ENCODE results near the gene GDF9.
"Not testable (repeated sequence)": the region's sequence is repeated elsewhere in the genome, so short reads cannot be mapped to it uniquely, and the experiment has no call there.

Gene GDF9

DNA sequence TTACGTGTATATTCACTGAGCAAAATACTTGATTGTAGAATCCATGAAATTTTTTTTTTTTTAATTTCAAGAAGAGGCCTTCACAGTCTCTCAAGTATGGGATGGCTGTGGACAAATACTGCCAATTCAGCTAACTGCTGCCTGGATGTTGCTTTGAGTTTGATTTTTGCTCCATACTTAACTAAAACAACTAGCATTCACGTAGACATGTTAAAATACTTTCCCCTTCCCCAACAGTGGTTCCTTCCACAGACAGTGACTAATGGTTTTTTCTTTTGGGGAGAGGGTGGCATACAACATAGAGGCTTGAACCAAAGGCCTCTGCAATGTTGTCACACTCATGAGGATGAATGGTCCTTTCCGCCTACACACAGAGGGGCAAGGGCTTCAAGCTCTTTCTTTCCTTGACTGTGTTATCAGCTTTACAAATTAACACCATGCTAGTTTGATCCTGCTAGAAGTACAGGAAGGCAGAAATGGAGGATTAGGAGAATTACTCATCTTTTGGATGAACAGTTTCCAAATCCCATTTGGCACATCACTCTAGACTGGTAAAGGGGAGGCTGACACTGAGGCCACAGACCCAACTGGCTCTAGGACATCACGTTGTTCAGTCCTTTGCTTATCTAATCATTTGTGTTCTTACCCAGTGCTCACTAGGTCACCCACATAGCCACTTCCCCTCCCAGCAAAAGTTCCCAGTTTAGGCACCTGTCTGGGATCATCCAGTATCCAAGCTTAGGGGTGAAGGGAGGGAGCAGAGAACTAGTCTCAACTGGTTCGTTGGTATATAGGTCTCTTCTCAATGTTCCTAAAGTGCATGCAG is 5.4 kb upstream of the GDF9 start:
- Histone ChIP-seq H3K36me3 (ENCODE audit: insufficient read depth, low read length) (peaks cover 35% of the 10 kb centered on the region), H3K27ac (ENCODE audit: low read depth, low read length) (no peak overlapping the region), H3K4me1 (ENCODE audit: insufficient read depth, low read length) (peaks cover 13% of the 10 kb centered on the region)

DNA sequence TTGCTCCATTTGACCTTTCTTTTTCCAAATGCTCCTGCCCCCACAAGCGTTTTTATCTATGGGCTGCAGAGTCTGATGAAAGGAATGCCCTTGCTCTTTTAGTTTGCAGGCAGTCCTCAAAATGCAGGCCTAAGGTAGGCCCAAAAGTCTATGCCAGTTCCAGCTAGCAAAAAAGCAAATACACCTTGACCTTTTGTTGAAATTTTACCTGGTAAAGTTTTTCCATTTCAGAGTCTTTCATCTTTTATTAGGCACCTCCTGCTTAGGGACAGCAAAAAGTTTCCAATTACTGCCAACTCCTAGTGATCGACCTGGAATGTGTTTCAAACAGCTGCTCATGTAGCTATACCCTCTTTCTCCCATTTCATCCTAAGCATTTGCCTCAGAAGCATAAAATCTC is 4.5 kb upstream of the GDF9 start:
- H3K27me3 ChIP-seq (ENCODE audit: control insufficient read depth in 1 of 2, insufficient read depth in 2 of 2, low read length in 2 of 2), result no peaks in the 10 kb centered on the region
- H3K36me3 ChIP-seq (ENCODE audit: insufficient read depth, low read length), result peaks cover 35% of the 10 kb centered on the region
- H3K4me1 ChIP-seq (ENCODE audit: insufficient read depth, low read length), result peaks cover 14% of the 10 kb centered on the region
- no peak overlapping the region for H3K4me3 ChIP-seq (ENCODE audit: low read depth in 1 of 2, low read length in 2 of 2)
- no peak overlapping the region for H3K27ac ChIP-seq (ENCODE audit: low read depth, low read length)
- H3K9me3 ChIP-seq (ENCODE audit: low read length), result no peaks in the 10 kb centered on the region
- no peak overlapping the region for H3K9ac ChIP-seq (ENCODE audit: low read length)

More for the DNA sequence above, 5.4 kb upstream of the GDF9 start:
- Histone ChIP-seq H3K9me3 (ENCODE audit: low read length) (no peaks in the 10 kb centered on the region), H3K9ac (ENCODE audit: low read length) (no peak overlapping the region), H3K4me3 (ENCODE audit: low read depth in 1 of 2, low read length in 2 of 2) (no peak overlapping the region), H3K27me3 (ENCODE audit: control insufficient read depth in 1 of 2, insufficient read depth in 2 of 2, low read length in 2 of 2) (no peaks in the 10 kb centered on the region)

GRCh38 chr5:132868754-132869153 is 2.5 kb upstream of the GDF9 start:
- Histone ChIP-seq H3K36me3 (ENCODE audit: insufficient read depth, low read length) (peaks cover 33% of the 10 kb centered on the region), H3K4me3 (ENCODE audit: low read depth in 1 of 2, low read length in 2 of 2) (no peak overlapping the region), H3K27ac (ENCODE audit: low read depth, low read length) (no peak overlapping the region), H3K4me1 (ENCODE audit: insufficient read depth, low read length) (peaks cover 19% of the 10 kb centered on the region), H3K9ac (ENCODE audit: low read length) (no peak overlapping the region), H3K9me3 (ENCODE audit: low read length) (no peaks in the 10 kb centered on the region), H3K27me3 (ENCODE audit: control insufficient read depth in 1 of 2, insufficient read depth in 2 of 2, low read length in 2 of 2) (no peaks in the 10 kb centered on the region)

DNA sequence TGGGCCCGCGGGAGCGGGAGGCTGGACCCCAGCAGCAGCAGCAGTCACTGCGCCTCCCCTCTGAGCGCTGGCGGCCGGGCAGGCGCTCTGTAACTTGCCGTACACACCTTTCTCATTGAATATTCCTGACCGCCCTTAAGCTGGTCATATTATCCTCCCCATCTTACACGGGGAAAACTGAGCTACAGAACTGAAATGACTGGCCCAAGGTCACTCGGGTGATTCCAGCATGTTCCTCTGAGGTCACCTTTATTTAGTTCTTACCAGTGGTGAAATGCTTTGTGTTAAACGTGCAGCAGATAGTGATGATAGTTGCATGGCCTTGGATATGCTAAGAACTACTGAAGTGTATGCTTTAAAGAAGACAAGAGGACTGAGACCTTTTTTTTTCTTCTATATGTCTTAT is 780 bp upstream of the GDF9 start:
- Histone ChIP-seq H3K36me3 (ENCODE audit: insufficient read depth, low read length) (peaks cover 30% of the 10 kb centered on the region), H3K27me3 (ENCODE audit: control insufficient read depth in 1 of 2, insufficient read depth in 2 of 2, low read length in 2 of 2) (no peaks in the 10 kb centered on the region), H3K9ac (ENCODE audit: low read length) (peak overlapping the region; percentile 79), H3K27ac (ENCODE audit: low read depth, low read length) (peak overlapping the region; percentile 88), H3K4me3 (ENCODE audit: low read depth in 1 of 2, low read length in 2 of 2) (peak overlapping the region; percentile 93 to 95), H3K4me1 (ENCODE audit: insufficient read depth, low read length) (peaks cover 19% of the 10 kb centered on the region), H3K9me3 (ENCODE audit: low read length) (no peaks in the 10 kb centered on the region)

GRCh38 chr5:132865668-132866341 is 464 bp downstream of the GDF9 start:
- Histone ChIP-seq H3K4me1 (ENCODE audit: insufficient read depth, low read length) (peaks cover 19% of the 10 kb centered on the region), H3K27ac (ENCODE audit: low read depth, low read length) (peak overlapping the region; percentile 88), H3K9ac (ENCODE audit: low read length) (peak overlapping the region; percentile 77), H3K4me3 (ENCODE audit: low read depth in 1 of 2, low read length in 2 of 2) (peak overlapping the region; percentile 43 to 93), H3K36me3 (ENCODE audit: insufficient read depth, low read length) (peaks cover 27% of the 10 kb centered on the region), H3K9me3 (ENCODE audit: low read length) (no peaks in the 10 kb centered on the region), H3K27me3 (ENCODE audit: control insufficient read depth in 1 of 2, insufficient read depth in 2 of 2, low read length in 2 of 2) (no peaks in the 10 kb centered on the region)

GRCh38 chr5:132860742-132861141 is 5.5 kb downstream of the GDF9 start:
- Histone ChIP-seq H3K4me3 (ENCODE audit: low read depth in 1 of 2, low read length in 2 of 2) (no peak overlapping the region), H3K9me3 (ENCODE audit: low read length) (no peaks in the 10 kb centered on the region), H3K36me3 (ENCODE audit: insufficient read depth, low read length) (no peaks in the 10 kb centered on the region), H3K27me3 (ENCODE audit: control insufficient read depth in 1 of 2, insufficient read depth in 2 of 2, low read length in 2 of 2) (no peaks in the 10 kb centered on the region), H3K4me1 (ENCODE audit: insufficient read depth, low read length) (peaks cover 4% of the 10 kb centered on the region), H3K27ac (ENCODE audit: low read depth, low read length) (no peak overlapping the region), H3K9ac (ENCODE audit: low read length) (no peak overlapping the region)

- Histone ChIP-seq H3K4me3 (ENCODE audit: low read depth in 1 of 2, low read length in 2 of 2) (no peak overlapping the region), H3K9me3 (ENCODE audit: low read length) (no peaks in the 10 kb centered on the region), H3K9ac (ENCODE audit: low read length) (no peak overlapping the region), H3K27me3 (ENCODE audit: control insufficient read depth in 1 of 2, insufficient read depth in 2 of 2, low read length in 2 of 2) (no peaks in the 10 kb centered on the region), H3K27ac (ENCODE audit: low read depth, low read length) (no peak overlapping the region), H3K36me3 (ENCODE audit: insufficient read depth, low read length) (no peaks in the 10 kb centered on the region), H3K4me1 (ENCODE audit: insufficient read depth, low read length) (no peaks in the 10 kb centered on the region)
Observed at GRCh38 chr5:132859889-132860437, 6.3 kb downstream of the GDF9 start.

- Histone ChIP-seq H3K4me3 (ENCODE audit: low read depth in 1 of 2, low read length in 2 of 2) (no peak overlapping the region), H3K27me3 (ENCODE audit: control insufficient read depth in 1 of 2, insufficient read depth in 2 of 2, low read length in 2 of 2) (no peaks in the 10 kb centered on the region), H3K27ac (ENCODE audit: low read depth, low read length) (no peak overlapping the region), H3K9ac (ENCODE audit: low read length) (no peak overlapping the region), H3K9me3 (ENCODE audit: low read length) (no peaks in the 10 kb centered on the region), H3K36me3 (ENCODE audit: insufficient read depth, low read length) (no peaks in the 10 kb centered on the region), H3K4me1 (ENCODE audit: insufficient read depth, low read length) (no peaks in the 10 kb centered on the region)
Observed at GRCh38 chr5:132856011-132856410, 10.3 kb downstream of the GDF9 start.

DNA sequence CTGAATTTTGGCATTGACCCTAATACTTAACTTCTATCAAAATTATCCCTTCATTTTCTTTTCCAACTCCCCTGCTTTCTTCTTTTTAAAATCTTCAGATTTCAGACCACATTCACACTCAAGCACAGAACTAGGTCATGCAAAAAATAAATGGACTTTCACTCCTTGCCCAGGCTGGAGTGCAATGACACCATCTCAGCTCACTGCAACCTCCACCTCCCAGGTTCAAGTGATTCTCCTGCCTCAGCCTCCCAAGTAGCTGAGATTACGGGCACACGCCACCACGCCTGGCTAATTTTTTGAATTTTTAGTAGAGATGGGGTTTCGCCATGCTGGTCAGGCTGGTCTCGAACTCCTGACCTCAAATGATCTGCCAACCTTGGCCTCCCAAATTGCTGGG is 11.3 kb downstream of the GDF9 start:
- not testable (repeated sequence) for H3K36me3 ChIP-seq (ENCODE audit: insufficient read depth, low read length); H3K4me1 ChIP-seq (ENCODE audit: insufficient read depth, low read length); H3K9me3 ChIP-seq (ENCODE audit: low read length); H3K9ac ChIP-seq (ENCODE audit: low read length); H3K27ac ChIP-seq (ENCODE audit: low read depth, low read length); H3K4me3 ChIP-seq (ENCODE audit: low read depth in 1 of 2, low read length in 2 of 2); H3K27me3 ChIP-seq (ENCODE audit: control insufficient read depth in 1 of 2, insufficient read depth in 2 of 2, low read length in 2 of 2)

DNA sequence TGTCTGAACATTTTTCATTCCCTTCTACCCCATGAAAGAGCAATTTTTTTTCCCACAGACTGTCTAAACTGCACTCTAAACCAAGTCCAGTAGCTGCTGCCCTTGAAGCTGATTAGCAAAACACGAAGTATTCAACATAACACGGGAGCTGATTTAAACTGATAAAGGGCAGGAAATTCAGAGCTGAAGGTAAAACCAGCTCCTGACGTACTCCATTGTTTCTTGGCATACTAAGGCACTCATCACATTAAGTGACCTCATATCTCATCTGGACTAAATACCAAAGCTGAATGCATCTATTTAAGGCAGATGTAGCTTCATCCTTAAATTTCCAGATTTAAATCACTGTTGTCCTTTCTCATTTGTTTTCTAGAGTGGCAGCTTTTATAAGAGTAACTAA is 12.0 kb downstream of the GDF9 start:
- Histone ChIP-seq H3K9ac (ENCODE audit: low read length) (no peak overlapping the region), H3K36me3 (ENCODE audit: insufficient read depth, low read length) (no peaks in the 10 kb centered on the region), H3K27ac (ENCODE audit: low read depth, low read length) (no peak overlapping the region), H3K9me3 (ENCODE audit: low read length) (no peaks in the 10 kb centered on the region), H3K4me3 (ENCODE audit: low read depth in 1 of 2, low read length in 2 of 2) (no peak overlapping the region), H3K4me1 (ENCODE audit: insufficient read depth, low read length) (no peaks in the 10 kb centered on the region), H3K27me3 (ENCODE audit: control insufficient read depth in 1 of 2, insufficient read depth in 2 of 2, low read length in 2 of 2) (no peaks in the 10 kb centered on the region)

DNA sequence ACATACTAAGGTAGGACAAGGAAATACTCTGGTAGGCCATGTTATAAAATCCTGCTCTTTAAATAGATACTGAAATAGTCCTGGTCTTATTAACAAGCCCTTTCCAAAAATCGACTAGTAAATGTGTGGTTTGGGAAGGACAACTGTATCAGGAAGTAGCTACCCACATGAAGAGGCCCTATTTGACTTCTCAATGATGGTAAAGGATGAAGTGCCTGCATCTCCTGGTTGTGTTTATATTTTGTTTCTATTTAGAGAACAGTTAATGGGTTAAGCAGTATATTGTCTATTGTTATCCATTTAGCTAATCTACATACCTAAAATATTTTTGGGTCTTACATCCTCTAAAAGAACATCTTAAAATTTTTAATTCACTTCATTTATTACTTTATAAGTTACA is 12.5 kb downstream of the GDF9 start:
- Histone ChIP-seq H3K9ac (ENCODE audit: low read length) (no peak overlapping the region), H3K27me3 (ENCODE audit: control insufficient read depth in 1 of 2, insufficient read depth in 2 of 2, low read length in 2 of 2) (no peaks in the 10 kb centered on the region), H3K4me3 (ENCODE audit: low read depth in 1 of 2, low read length in 2 of 2) (no peak overlapping the region), H3K36me3 (ENCODE audit: insufficient read depth, low read length) (no peaks in the 10 kb centered on the region), H3K9me3 (ENCODE audit: low read length) (no peaks in the 10 kb centered on the region), H3K4me1 (ENCODE audit: insufficient read depth, low read length) (no peaks in the 10 kb centered on the region), H3K27ac (ENCODE audit: low read depth, low read length) (no peak overlapping the region)
